Mesothelial cell of epicardium (in vitro differentiated cells): Measurements from ENCODE around the gene RGS8. TPM values are rescaled to one million over a fixed set of nuclear protein-coding genes. Genes with fewer than 3 reads are reported as not detected.

Experiments used
- DNase-seq, 2 experiments: peaks; one replicate each; pipeline ENCODE4 v3.0.0; 2021; ENCODE audit warnings: low spot score in 2 of 2; ENCODE audit not compliant: unreplicated experiment in 2 of 2
- H3K27ac Mint-ChIP-seq: 2 replicates; pipeline ENCODE4 v1.8.0; 2021; ENCODE audit warnings: mixed read lengths
- H3K27me3 Mint-ChIP-seq: 2 replicates; pipeline ENCODE4 v1.8.0; 2021; ENCODE audit warnings: low read depth, mixed read lengths
- H3K36me3 Mint-ChIP-seq: 2 replicates; pipeline ENCODE4 v1.8.0; 2021; ENCODE audit warnings: mixed read lengths
- H3K4me1 Mint-ChIP-seq: 2 replicates; pipeline ENCODE4 v1.8.0; 2021; ENCODE audit warnings: mixed read lengths
- H3K4me3 Mint-ChIP-seq: 2 replicates; pipeline ENCODE4 v1.8.0; 2021; ENCODE audit warnings: mild to moderate bottlenecking, moderate library complexity, mixed read lengths
- H3K9me3 Mint-ChIP-seq: 2 replicates; pipeline ENCODE4 v1.8.0; 2021; ENCODE audit warnings: mixed read lengths
- CTCF ChIP-seq: fragments of 200-600 bp; sonication (generic); IDR thresholded peaks from one replicate; pipeline ENCODE4 v1.5.0; 2021; ENCODE audit warnings: antibody characterized with exemption; ENCODE audit not compliant: unreplicated experiment
- total RNA-seq: library from RNA; stranded (reverse); gene quantifications from 3 replicates; pipeline ENCODE4 v1.2.1, GENCODE V29; 2021

The RGS8 gene
- total RNA-seq, 1 donor from 2014 or later, result not detected

GRCh38 chr1:182677397-182678098 lies 6.8 kb downstream of the RGS8 start:
- peaks cover 6% of the 10 kb centered on the region for H3K4me1 Mint-ChIP-seq
- no peak for DNase-seq
- no peak for TF ChIP-seq CTCF
- H3K9me3 Mint-ChIP-seq, result no peaks in the 10 kb centered on the region
- no peak overlapping the region for H3K4me3 Mint-ChIP-seq
- H3K27ac Mint-ChIP-seq, result no peak overlapping the region
- H3K36me3 Mint-ChIP-seq, result no peaks in the 10 kb centered on the region
- peaks cover under 1% of the 10 kb centered on the region for H3K27me3 Mint-ChIP-seq

DNA sequence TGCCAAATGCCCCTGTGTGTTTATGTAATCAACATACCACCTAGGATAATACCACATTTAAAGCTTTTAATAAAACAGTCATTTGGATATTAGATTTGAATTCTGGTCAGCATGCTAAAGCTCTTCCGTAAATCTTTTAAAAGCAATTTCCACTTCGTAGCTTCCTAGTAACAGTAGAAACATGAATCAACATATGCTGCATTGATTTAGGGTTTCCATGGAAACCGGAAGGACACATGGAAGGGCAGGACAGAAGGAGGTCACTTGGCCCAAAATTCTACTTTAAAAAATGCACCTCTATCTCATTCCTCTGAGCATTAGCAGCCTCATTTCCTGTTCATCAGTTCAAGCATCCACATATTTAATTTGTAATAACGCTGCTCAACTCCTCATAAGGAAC lies 8.1 kb downstream of the RGS8 start:
- Mint-ChIP-seq H3K9me3 (no peaks in the 10 kb centered on the region), H3K27me3 (peaks cover 7% of the 10 kb centered on the region), H3K4me1 (peaks cover 8% of the 10 kb centered on the region), H3K4me3 (no peak overlapping the region), H3K27ac (no peak overlapping the region), H3K36me3 (no peaks in the 10 kb centered on the region)
- TF ChIP-seq CTCF, result no peak
- no peak for DNase-seq

DNA sequence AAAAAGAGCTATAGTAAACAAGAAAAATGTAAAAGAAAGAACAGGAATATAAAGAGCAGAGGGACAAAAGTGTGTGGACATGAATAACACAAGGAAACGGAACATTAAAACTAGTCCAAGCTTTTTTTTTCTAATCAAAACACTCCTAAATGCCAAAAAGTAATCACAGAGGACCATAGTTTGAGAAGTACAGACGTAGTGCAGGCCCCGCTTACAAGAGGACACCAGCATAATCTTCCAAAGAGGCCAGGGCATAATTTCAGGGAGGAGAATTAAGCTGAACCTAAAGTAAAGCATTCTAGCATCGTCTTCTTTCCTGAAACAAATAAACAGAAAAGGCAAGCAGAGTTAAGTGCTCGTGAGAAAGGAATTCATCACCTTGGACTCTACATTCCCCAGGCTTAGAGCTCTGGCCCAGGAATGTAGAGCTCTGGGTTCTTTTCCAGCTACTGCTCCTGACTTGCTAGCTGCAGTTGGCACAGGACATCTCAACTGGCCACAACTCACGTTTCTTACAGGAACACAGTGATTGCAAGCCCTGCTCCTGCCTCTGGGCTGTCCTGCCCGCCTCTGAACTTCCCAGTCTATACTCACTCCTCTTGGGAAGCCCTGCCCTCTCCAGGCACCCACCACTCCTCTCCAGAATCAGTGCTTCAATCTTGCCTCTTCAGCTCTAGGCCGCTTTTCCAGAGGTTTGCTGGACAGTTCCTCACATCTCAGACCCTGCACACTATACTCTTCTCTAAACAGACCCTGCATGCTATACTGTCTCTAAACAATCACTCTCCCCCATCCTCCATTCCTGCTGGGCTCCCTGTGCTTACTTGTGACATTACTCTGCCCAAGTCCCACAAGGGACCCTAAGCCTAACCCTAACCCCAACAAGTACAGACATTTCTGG lies 9.8 kb downstream of the RGS8 start:
- peaks cover 7% of the 10 kb centered on the region for H3K27me3 Mint-ChIP-seq
- no peak for DNase-seq
- H3K9me3 Mint-ChIP-seq, result no peaks in the 10 kb centered on the region
- H3K27ac Mint-ChIP-seq, result no peak overlapping the region
- no peaks in the 10 kb centered on the region for H3K36me3 Mint-ChIP-seq
- H3K4me1 Mint-ChIP-seq, result peaks cover 2% of the 10 kb centered on the region
- no peak for TF ChIP-seq CTCF
- H3K4me3 Mint-ChIP-seq, result no peak overlapping the region

GRCh38 chr1:182672487-182672836 lies 11.9 kb downstream of the RGS8 start:
- Mint-ChIP-seq H3K9me3 (no peaks in the 10 kb centered on the region), H3K27ac (no peak overlapping the region), H3K4me3 (no peak overlapping the region), H3K36me3 (no peaks in the 10 kb centered on the region), H3K4me1 (peaks cover 2% of the 10 kb centered on the region), H3K27me3 (peaks cover 7% of the 10 kb centered on the region)
- no peak for DNase-seq
- TF ChIP-seq CTCF, result no peak

- no peak for DNase-seq
- H3K4me1 Mint-ChIP-seq, result peaks cover 2% of the 10 kb centered on the region
- H3K27ac Mint-ChIP-seq, result no peak overlapping the region
- H3K9me3 Mint-ChIP-seq, result no peaks in the 10 kb centered on the region
- H3K4me3 Mint-ChIP-seq, result no peak overlapping the region
- H3K27me3 Mint-ChIP-seq, result peaks cover 7% of the 10 kb centered on the region
- no peak for TF ChIP-seq CTCF
- no peaks in the 10 kb centered on the region for H3K36me3 Mint-ChIP-seq
Observed at GRCh38 chr1:182671750-182672486, 12.5 kb downstream of the RGS8 start.
